H9 (cell line): Measurements from ENCODE around the gene TSKU. TPM values are rescaled to one million over a fixed set of nuclear protein-coding genes. Genes with fewer than 3 reads are reported as not detected.

Experiments
- DNase-seq: peaks from one replicate; pipeline ENCODE4 v3.0.0-alpha.2; 2017
- H2AFZ ChIP-seq: one replicate; pipeline ENCODE4 v1.6.1; 2013; ENCODE audit warnings: mild to moderate bottlenecking, low read length, control low read depth, moderate library complexity
- H2AK5ac ChIP-seq: 2 replicates; pipeline ENCODE4 v1.6.1; 2013; ENCODE audit warnings: low read length, control low read depth, mixed read lengths; ENCODE audit not compliant: insufficient read length
- H2BK120ac ChIP-seq: one replicate; pipeline ENCODE4 v1.6.1; 2013; ENCODE audit warnings: low read depth, mild to moderate bottlenecking, low read length, control low read depth, inconsistent platforms; ENCODE audit not compliant: poor library complexity, severe bottlenecking
- H2BK12ac ChIP-seq: 2 replicates; pipeline ENCODE4 v1.6.1; 2013; ENCODE audit warnings: low read length, control low read depth, mixed read lengths, low read depth; ENCODE audit not compliant: insufficient read length
- H2BK15ac ChIP-seq: 2 replicates; pipeline ENCODE4 v1.6.1; 2013; ENCODE audit warnings: low read depth, low read length, control low read depth
- H2BK20ac ChIP-seq: one replicate; pipeline ENCODE4 v1.6.1; 2013; ENCODE audit warnings: low read depth, mild to moderate bottlenecking, low read length, control low read depth, inconsistent platforms; ENCODE audit not compliant: poor library complexity, severe bottlenecking
- H2BK5ac ChIP-seq: 2 replicates; pipeline ENCODE4 v1.6.1; 2013; ENCODE audit warnings: low read length, control low read depth, mixed read lengths; ENCODE audit not compliant: insufficient read length
- H3K14ac ChIP-seq: 2 replicates; pipeline ENCODE4 v1.6.1; 2013; ENCODE audit warnings: low read length, control low read depth; ENCODE audit not compliant: insufficient read depth
- H3K18ac ChIP-seq: 2 replicates; pipeline ENCODE4 v1.6.1; 2013; ENCODE audit warnings: low read depth, mild to moderate bottlenecking, mixed read lengths, low read length, control low read depth; ENCODE audit not compliant: insufficient read length
- H3K23ac ChIP-seq: 2 replicates; pipeline ENCODE4 v1.6.1; 2013; ENCODE audit warnings: low read length, control low read depth, mixed read lengths, low read depth; ENCODE audit not compliant: insufficient read length
- H3K23me2 ChIP-seq: 2 replicates; pipeline ENCODE4 v1.6.1; 2013; ENCODE audit warnings: low read depth, mild to moderate bottlenecking, mixed read lengths, low read length, control low read depth; ENCODE audit not compliant: insufficient read length, poor library complexity, severe bottlenecking
- H3K27ac ChIP-seq: 2 replicates; pipeline ENCODE4 v1.5.1; 2013; ENCODE audit warnings: low read length, control low read depth, mixed read lengths, low read depth; ENCODE audit not compliant: insufficient read length
- H3K27me3 ChIP-seq: 2 replicates; pipeline ENCODE4 v1.6.1; 2013; ENCODE audit warnings: low read length, control low read depth, inconsistent platforms; ENCODE audit not compliant: insufficient read depth
- H3K4ac ChIP-seq: 2 replicates; pipeline ENCODE4 v1.6.1; 2013; ENCODE audit warnings: low read depth, mild to moderate bottlenecking, control low read depth, inconsistent platforms, low read length, moderate library complexity
- H3K4me1 ChIP-seq: 2 replicates; pipeline ENCODE4 v1.6.1; 2013; ENCODE audit warnings: low read length, control low read depth, inconsistent platforms; ENCODE audit not compliant: insufficient read depth
- H3K4me2 ChIP-seq: 2 replicates; pipeline ENCODE4 v1.6.1; 2013; ENCODE audit warnings: low read length, control low read depth, mixed read lengths; ENCODE audit not compliant: insufficient read length, insufficient read depth
- H3K56ac ChIP-seq: 2 replicates; pipeline ENCODE4 v1.6.1; 2013; ENCODE audit warnings: low read depth, mild to moderate bottlenecking, mixed read lengths, low read length, control low read depth; ENCODE audit not compliant: insufficient read length
- H3K79me1 ChIP-seq: 2 replicates; pipeline ENCODE4 v1.6.1; 2013; ENCODE audit warnings: low read depth, mild to moderate bottlenecking, moderate library complexity, low read length, control low read depth, inconsistent platforms; ENCODE audit not compliant: insufficient read depth, poor library complexity, severe bottlenecking
- H3K79me2 ChIP-seq: 2 replicates; pipeline ENCODE4 v1.6.1; 2013; ENCODE audit warnings: low read length, control low read depth, inconsistent platforms; ENCODE audit not compliant: insufficient read depth
- H3K9ac ChIP-seq: 2 replicates; pipeline ENCODE4 v1.6.1; 2013; ENCODE audit warnings: low read length, control low read depth, mixed read lengths; ENCODE audit not compliant: insufficient read length; ENCODE audit errors: extremely low read depth
- H3K9me3 ChIP-seq: one replicate; pipeline ENCODE4 v1.6.1; 2013; ENCODE audit warnings: low read depth, low read length, inconsistent platforms; ENCODE audit not compliant: control insufficient read depth
- H3T11ph ChIP-seq: one replicate; pipeline ENCODE4 v1.6.1; 2013; ENCODE audit warnings: mild to moderate bottlenecking, low read length, control low read depth, inconsistent platforms
- H4K20me1 ChIP-seq: one replicate; pipeline ENCODE4 v1.6.1; 2013; ENCODE audit not compliant: control insufficient read depth, insufficient read length, insufficient read depth
- H4K5ac ChIP-seq: 2 replicates; pipeline ENCODE4 v1.6.1; 2013; ENCODE audit warnings: low read depth, mild to moderate bottlenecking, mixed read lengths, low read length, control low read depth; ENCODE audit not compliant: insufficient read length
- H4K8ac ChIP-seq: replicated peaks from 2 replicates; pipeline ENCODE4 v1.6.1; 2013; ENCODE audit warnings: low read length, control low read depth, mixed read lengths, low read depth; ENCODE audit not compliant: insufficient read length
- H4K91ac ChIP-seq: 2 replicates; pipeline ENCODE4 v1.6.1; 2013; ENCODE audit warnings: low read depth, mild to moderate bottlenecking, moderate library complexity, mixed read lengths, low read length, control low read depth; ENCODE audit not compliant: insufficient read length
- H3K27ac Mint-ChIP-seq, 3 experiments: 2 replicates in 2 of 3; 3 replicates in 1 of 3; pipeline ENCODE4 v1.8.0; 2020 to 2021; ENCODE audit warnings: mixed read lengths in 3 of 3, mild to moderate bottlenecking in 1 of 3, moderate library complexity in 1 of 3
- H3K27me3 Mint-ChIP-seq: 2 replicates; pipeline ENCODE4 v1.8.0; 2021; ENCODE audit warnings: low read depth, mild to moderate bottlenecking, moderate library complexity, mixed read lengths
- H3K36me3 Mint-ChIP-seq, 3 experiments: 2 replicates in 2 of 3; 3 replicates in 1 of 3; pipeline ENCODE4 v1.8.0; 2020 to 2021; ENCODE audit warnings: low read depth in 3 of 3, mixed read lengths in 3 of 3; ENCODE audit not compliant: insufficient read depth in 1 of 3
- H3K4me1 Mint-ChIP-seq, 2 experiments: 2 replicates each; pipeline ENCODE4 v1.8.0; 2020; ENCODE audit warnings: mixed read lengths in 2 of 2
- H3K4me3 Mint-ChIP-seq, 2 experiments: 2 replicates in 1 of 2; 3 replicates in 1 of 2; pipeline ENCODE4 v1.8.0; 2020 to 2021; ENCODE audit warnings: mild to moderate bottlenecking in 2 of 2, mixed read lengths in 2 of 2, moderate library complexity in 1 of 2
- H3K9me3 Mint-ChIP-seq, 2 experiments: 2 replicates in 1 of 2; 3 replicates in 1 of 2; pipeline ENCODE4 v1.8.0; 2020; ENCODE audit warnings: mild to moderate bottlenecking in 2 of 2, mixed read lengths in 2 of 2, moderate library complexity in 1 of 2
- CTCF ChIP-seq: fragments of 200-600 bp; sonication (generic); conservative IDR thresholded peaks from 3 replicates; pipeline ENCODE4 v1.8.0; 2021; ENCODE audit warnings: antibody characterized with exemption, mild to moderate bottlenecking
- WGBS: extraction: QIAGEN DNeasy Blood & Tissue Kit; methylation state at CpG from one replicate; pipeline ENCODE4 v1.1.7; 2013; ENCODE audit warnings: missing lambda C conversion rate, low lambda C conversion rate, mixed read lengths; ENCODE audit not compliant: insufficient read length; ENCODE audit errors: extremely low coverage; 5-methylcytosine and 5-hydroxymethylcytosine counted together
- total RNA-seq: library from RNA; stranded (reverse); gene quantifications from 2 replicates; pipeline ENCODE4 v1.2.1, GENCODE V29; 2021

TSKU gene
- total RNA-seq, 1 experiment from 2014 or later: 25.4 TPM

DNA sequence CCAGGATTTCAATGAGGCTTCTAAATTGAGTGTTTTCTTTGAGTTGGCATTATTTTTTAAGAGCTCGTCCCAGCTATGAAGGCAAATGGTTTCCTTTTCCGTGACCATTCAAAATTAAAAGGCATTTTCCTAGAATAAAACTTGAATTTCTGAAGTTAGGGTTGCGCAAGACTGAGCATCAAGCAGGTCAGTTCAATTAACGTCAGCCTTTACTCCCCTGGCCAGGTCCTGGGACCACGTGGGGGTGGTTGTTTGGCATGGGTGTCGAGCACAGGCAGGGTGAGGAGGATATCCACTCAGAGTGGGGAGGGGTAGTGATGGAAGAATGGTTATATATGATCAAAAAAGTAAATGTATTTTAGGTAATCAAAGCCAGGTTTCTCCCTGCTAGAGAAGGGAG, 43.4 kb upstream of the TSKU start:
- no peak overlapping the region for H3K18ac ChIP-seq
- no peak overlapping the region for H3K4me2 ChIP-seq
- no peak overlapping the region for H3K14ac ChIP-seq
- H3K27me3 ChIP-seq: no peaks in the 10 kb centered on the region; the same call in 1 of the 2 replicates
- Mint-ChIP-seq H3K27ac (no peak overlapping the region), H3K9me3 (no peaks in the 10 kb centered on the region; a peak in 1 of 5 replicates), H3K4me1 (peaks cover 24 to 29% of the 10 kb centered on the region in 2 experiments), H3K36me3 (no peaks in the 10 kb centered on the region), H3K4me3 (no peak overlapping the region), H3K27me3 (peaks cover 16% of the 10 kb centered on the region)
- no peak overlapping the region for H4K91ac ChIP-seq
- no peaks in the 10 kb centered on the region for H3K23me2 ChIP-seq
- no peak overlapping the region for H4K8ac ChIP-seq
- no peak overlapping the region for H3K27ac ChIP-seq
- H2BK12ac ChIP-seq: no peak overlapping the region
- no peak for TF ChIP-seq CTCF
- H2BK15ac ChIP-seq: no peak overlapping the region
- no peak overlapping the region for H4K5ac ChIP-seq
- H3K23ac ChIP-seq: no peak overlapping the region
- no peaks in the 10 kb centered on the region for H3K9me3 ChIP-seq
- WGBS: no CpG with 5 or more reads among the region's 6 CpGs
- no peak overlapping the region for H2AFZ ChIP-seq
- no peak overlapping the region for H3K4ac ChIP-seq
- no peaks in the 10 kb centered on the region for H3K79me2 ChIP-seq
- no peaks in the 10 kb centered on the region for H3K79me1 ChIP-seq
- no peaks in the 10 kb centered on the region for H4K20me1 ChIP-seq
- H3K56ac ChIP-seq: no peak overlapping the region
- no peak for DNase-seq
- H3T11ph ChIP-seq: no peak overlapping the region
- no peak overlapping the region for H2BK5ac ChIP-seq
- H3K9ac ChIP-seq: no peak overlapping the region
- H3K4me1 ChIP-seq: peaks cover 4% of the 10 kb centered on the region; the same call in 1 of the 2 replicates
- no peak overlapping the region for H2BK20ac ChIP-seq
- H2BK120ac ChIP-seq: no peak overlapping the region
- no peak overlapping the region for H2AK5ac ChIP-seq
